HG03159 (cell line): ENCODE data around the gene CES3.
A peak's percentile ranks its signal among the peaks of the same experiment; 100 is the strongest.

Source experiments
- ATAC-seq: cut with Tn5 transposase; IDR thresholded peaks from one replicate; pipeline ENCODE4 v1.9.1; 2021; ENCODE audit warnings: mild to moderate bottlenecking, moderate library complexity; ENCODE audit not compliant: unreplicated experiment

The CES3 gene

GRCh38 chr16:67000384-67001351 lies 39.6 kb downstream of the CES3 start:
- ATAC-seq: no peak

DNA sequence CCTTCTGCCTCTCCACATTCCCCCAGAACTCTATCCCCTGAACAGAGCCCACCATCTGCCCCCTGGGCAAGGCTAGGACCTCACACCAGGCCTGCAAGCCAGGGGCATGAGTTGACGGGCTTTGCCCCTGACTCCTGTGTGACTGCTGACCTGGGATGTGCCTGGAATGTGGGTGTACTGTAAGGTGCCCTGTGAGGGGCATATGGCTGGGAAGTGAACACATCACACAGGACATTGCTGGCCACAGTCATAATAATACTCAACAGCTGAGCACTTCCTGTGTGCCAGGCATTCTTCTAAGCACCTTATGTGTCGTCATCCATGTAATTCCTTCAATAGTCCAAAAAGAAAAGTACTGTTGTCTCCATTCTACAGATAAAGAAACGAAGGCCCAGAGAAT lies 40.7 kb downstream of the CES3 start:
- ATAC-seq: no peak

DNA sequence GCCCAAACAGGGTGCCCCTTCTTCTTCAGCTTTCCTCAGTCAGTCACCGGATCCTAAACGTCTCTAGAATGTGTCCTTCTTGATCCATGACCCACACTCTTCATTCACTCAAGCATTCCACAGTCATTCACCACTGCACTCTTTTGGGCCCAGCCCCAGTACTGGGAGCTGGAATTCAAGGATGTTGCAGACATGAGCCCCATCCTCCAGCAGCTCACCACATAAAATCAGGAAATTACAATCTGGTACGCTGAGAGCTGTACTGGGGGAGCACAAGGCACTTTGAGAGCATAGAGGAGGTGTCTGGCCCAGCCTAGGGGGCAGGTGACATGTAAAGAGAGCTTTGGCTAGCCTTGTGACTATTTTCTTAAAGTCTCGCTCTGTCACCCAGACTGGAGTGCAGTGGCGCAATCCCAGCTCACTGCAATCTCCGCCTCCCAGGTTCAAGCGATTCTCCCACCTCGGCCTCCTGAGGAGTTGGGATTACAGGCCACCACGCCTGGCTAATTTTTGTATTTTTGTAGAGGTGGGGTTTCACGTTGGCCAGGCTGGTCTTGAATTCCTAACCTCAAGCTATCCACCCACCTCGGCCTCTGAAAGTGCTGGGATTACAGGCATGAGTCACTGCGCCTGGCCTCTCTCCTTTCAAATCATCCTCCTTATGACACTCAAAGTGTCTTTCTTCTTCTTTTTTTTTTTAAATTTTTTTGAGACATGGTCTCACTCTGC lies 46.0 kb downstream of the CES3 start:
- ATAC-seq: no peak

GRCh38 chr16:67009158-67009557 lies 48.1 kb downstream of the CES3 start:
- no peak for ATAC-seq

DNA sequence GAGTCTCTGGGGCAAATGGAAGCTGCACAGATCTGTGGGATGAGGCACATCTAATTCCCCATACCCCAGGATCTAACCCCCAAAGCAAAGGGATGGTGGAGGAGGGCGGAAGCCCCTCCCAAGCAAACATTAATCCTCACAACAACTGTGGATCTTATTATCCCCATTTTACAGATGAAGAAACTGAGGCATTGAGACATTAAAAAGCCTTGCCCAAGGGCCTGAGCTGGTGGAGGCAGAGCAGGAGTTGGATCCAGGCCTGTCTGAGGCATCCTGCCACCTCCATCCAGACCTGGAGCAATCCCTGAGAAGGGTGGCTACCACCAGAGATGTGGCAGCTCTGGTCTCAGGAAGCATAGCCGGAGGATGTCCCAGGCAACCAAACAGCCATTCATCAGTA lies 50.2 kb downstream of the CES3 start:
- no peak for ATAC-seq

- ATAC-seq: no peak
Measured at GRCh38 chr16:67013233-67013822, 52.3 kb downstream of the CES3 start.

- ATAC-seq: no peak
Measured at GRCh38 chr16:67013823-67014633, 53.0 kb downstream of the CES3 start.

DNA sequence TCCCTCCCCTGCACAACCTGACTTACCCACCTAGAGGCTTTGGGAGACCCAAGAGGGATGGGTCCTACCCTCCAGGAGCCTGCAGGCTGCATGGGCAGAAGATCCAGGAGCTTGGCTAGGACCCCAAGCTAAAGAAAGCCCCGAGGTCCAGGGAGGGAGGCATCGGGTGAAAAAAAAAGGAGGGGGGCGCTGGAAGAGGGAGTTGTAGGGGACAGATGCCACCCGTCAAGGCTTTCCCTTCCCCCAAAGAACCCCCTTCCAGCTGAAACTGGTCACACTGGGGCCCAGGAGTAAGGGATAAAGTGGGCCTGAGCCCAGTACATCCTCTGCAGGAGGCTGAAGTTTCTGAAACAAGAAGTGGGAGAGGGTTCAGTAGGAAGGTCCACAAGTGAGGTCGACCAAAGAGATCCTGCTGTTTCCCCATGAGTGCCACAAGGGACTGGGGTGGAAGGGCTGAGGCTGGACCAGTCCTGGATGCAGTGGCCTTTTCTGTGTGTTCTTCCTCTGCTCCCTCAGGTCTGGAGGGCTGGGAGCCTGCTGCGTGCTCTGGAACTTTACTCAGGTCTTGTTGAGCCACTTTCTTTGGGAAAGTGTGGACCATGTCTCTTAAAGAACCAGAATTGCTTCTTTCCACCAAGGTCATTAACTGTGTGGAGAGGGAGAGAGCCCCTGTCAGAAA lies 53.7 kb downstream of the CES3 start:
- ATAC-seq: no peak

DNA sequence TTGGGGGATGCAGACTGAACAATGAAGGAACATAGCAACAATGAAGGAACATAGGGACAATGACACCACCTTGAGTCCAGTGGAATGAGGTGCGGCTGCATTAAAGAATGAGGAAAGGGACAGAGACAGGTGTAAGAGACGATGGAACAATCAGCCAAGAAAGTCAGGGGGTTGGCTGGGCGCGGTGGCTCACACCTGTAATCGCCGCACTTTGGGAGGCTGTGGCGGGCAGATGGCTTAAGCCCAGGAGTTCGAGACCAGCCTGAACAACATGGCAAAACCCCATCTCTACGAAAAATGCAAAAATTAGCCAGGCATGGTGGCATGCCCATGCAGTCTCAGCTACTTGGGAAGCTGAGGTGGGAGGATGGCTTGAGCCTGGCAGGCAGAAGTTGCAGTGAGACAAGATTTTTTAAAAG lies 54.3 kb downstream of the CES3 start:
- ATAC-seq: no peak

GRCh38 chr16:67016143-67016542 lies 55.1 kb downstream of the CES3 start:
- no peak for ATAC-seq

DNA sequence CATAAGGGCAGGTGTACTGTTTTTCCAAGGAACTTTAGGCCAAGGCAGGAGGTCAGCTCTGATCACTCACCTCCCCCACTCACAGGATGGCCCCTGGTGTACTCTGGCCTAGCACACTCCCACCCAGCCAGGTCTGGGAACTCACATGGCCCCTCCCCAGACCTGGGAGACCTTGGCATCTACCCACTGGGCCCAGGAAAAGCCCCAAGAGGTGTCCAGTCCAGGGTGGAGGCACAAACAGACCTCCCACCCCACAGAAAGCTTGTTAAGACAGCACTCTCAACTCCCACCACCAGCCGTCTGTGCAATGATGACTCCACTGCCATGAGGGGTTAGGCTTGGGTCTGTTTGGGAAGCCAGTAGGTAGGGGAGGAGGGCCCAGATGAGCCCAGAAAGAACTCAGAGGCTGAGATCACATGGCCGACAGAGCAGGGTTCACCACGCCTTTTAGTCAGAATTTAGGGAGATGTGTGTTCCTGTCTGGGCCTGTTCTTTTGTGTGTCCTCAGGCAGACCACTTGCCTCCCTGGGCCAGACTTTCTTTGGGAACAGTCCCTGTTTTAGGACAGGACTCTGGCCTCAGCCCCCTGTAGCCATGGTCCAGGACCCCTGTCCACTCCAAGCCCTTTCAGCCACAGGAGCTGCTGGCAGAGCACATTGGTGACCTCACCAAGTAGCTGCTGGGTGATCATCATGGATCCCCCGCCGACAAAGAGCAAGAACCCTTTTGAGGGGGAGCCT lies 55.8 kb downstream of the CES3 start:
- no peak for ATAC-seq

GRCh38 chr16:67017421-67017750 lies 56.3 kb downstream of the CES3 start:
- no peak for ATAC-seq

DNA sequence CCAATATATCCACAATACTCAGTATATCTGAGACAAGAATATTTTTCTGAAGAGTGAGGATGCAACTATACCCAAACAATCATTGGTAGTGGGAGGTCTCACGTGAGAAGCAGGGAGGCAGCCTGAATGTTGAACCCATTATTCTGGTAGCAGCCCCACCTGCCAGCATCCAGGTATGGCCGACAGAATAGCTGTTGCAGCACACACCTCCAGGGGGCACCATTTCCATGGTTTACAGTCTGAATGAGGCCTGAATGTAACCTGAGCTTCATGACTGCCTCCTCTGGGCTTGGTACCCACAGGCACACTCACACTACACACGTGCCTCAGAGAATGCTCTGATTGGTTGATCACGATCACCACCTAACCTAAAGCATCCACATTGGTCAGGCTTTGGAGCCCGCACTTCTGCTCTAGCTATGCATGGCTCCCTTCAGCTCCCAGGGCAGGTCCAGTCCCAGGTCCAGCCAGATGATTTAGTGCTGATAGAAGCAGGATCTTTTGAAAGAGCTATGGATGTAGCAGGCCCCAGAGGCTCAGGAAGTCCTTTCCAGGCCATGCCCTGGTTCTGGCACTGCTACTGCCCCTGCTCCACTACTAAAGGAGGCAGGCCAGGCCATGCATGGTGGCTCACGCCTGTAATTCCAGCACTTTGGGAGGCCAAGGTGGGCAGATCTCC lies 56.9 kb downstream of the CES3 start:
- ATAC-seq: peak; percentile 83

DNA sequence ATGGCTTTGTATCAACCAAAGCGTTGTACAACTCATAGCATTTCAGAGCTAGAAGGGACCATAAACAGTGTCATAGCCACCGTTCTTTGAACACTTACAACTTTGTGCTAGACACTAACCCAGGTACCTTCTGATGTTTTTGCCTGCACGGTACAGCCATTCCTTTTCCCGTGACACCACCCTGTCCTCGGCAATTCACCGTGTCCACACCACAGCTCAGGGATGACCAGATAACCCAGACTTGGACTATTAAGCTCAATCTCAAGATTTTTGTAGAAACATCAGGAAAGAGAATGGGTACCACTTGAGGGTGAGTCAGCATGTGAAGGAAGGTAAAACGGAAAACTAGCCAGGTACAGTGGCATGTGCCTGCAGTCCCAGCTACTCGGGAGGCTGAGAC lies 58.1 kb downstream of the CES3 start:
- no peak for ATAC-seq

DNA sequence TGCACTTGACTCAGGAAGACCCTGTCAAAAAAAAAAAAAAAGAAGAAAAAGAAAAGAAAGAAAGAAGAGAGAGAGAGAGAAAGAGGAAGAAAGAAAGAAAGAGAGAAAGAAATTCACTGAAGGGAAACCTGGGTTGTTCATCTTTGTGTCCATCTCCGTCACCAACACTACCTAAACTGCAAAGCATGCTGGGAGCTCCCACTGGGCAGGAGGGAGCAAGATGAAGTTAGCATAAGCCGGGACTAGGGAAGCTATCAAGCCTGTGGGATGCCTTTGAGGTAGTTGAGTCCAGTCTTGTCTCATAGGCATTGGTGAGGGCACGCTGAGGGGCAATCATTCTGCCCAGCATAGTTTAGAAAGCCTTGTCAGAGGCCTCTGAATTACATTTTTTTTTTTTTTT lies 60.3 kb downstream of the CES3 start:
- ATAC-seq: no peak

DNA sequence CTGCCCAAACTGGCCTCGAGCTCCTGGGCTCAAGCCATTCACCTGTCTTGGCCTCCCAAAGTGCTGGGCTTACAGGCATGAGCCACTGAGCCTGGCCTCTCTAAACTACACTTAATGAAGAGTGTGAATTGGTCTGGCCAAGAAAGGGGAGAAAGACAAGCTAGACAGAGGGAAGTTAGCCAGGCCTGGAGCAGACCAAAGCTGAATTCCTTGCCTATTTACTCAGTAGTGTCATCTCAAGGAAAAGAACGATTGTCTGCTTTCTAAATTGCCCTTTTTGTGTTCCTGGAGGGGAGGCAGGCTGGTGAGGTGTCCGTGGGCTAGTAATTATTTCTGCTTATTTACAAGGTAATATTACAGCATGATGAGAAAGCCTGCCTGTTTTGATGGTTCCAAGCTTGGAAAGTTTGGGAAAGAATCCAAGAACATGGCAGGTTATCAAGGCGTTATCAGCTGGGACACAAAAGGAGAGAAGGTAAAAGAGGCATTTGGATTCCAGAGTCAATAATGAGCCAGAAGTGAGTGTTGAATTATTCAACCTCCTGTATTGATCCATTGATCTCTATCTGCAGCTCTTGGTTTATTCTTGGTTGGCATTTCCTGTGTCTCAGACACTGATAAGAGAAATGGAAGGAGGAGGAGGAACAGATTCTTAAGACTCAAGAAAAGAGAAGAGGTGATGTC lies 61.6 kb downstream of the CES3 start:
- ATAC-seq: no peak

DNA sequence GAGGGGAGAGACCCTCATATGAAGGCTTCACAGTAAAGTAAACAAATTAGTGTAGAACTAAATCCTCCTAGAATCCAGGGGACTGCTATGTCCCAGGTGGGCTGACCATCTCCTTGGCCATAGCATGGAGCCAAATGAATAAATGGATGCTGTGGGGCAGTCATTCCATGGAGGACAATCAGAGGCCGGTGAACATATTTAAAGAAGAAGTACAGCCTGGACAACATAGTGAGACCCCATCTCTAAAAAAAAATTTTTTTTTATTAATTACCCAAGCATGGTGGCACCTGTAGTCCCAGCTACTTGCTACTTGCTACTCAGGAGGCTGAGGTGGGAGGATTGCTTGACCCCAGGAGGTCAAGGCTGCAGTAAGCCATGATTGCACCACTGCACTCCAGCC lies 62.6 kb downstream of the CES3 start:
- ATAC-seq: no peak
